GM08714 (cell line): Measurements from ENCODE around the gene HNRNPAB.
"Not testable (repeated sequence)": the region's sequence is repeated elsewhere in the genome, so short reads cannot be mapped to it uniquely, and the experiment has no call there.

Experiments used
- H3K4me3 ChIP-seq: fragments of 200-500 bp; sonication (Bioruptor generic); 2 replicates; pipeline ENCODE4 v1.5.1; 2014; ENCODE audit warnings: mild to moderate bottlenecking, low read length, inconsistent platforms
- ZNF274 ChIP-seq: IDR thresholded peaks from 2 replicates; pipeline ENCODE4 v1.6.1; 2012; ENCODE audit warnings: mild to moderate bottlenecking, low read depth, low read length

The HNRNPAB gene

DNA sequence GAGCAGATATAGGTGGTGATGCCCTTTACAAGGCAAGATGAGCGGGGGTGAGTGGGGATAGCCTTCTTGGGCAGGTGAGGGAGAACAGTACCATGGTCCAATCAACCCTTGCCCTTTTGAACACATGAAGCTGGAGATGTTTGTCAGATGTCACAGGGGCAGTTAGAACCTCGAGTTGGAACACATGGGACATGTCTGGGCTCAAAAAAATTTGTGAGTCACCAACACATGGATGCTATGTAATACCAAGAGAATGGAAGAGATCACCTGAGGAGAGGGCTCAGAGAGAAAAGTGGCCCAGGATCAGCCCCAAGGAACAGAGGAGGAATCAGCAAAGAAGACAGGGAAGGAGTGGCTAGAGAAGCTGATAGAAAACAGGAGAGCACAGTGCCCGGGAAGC, 23.6 kb downstream of the HNRNPAB start:
- no peak overlapping the region for H3K4me3 ChIP-seq
- TF ChIP-seq ZNF274, result no peak

DNA sequence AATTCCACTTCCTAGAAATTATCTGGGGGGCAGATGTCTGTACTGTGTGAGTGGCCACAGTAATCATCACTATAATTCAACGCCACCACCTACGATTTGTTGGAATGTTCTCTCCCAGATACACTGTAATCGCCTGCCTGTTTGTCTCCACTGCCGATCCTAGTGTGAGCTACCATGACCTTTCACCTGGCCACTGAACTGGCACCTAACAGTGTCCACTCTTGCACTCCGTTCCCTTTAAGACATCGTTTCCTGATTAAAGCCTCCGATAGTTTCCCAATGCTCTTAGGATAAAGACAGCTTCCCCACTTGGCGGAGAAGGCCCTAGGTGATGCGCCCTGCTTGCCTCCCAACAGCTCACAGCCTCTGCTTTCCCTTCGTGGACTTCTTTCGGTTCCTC, 24.3 kb downstream of the HNRNPAB start:
- no peak overlapping the region for H3K4me3 ChIP-seq
- no peak for TF ChIP-seq ZNF274

DNA sequence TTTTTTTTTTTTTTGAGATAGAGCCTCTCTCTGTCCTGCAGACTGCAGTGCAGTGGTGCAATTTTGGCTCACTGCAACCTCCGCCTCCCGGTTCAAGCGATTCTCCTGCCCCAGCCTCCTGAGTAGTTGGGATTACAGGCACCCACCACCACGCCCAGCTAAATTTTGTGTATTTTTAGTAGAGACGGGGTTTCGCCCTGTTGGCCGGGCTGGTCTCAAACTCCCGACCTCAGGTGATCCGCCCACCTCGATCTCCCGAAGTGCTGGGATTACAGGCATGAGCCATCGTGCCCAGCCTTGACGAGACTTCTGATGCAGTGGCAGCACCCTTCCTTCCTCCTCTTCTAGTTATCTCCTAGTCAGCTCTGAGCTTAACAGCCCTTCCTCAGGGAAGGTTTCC, 24.8 kb downstream of the HNRNPAB start:
- not testable (repeated sequence) for H3K4me3 ChIP-seq

DNA sequence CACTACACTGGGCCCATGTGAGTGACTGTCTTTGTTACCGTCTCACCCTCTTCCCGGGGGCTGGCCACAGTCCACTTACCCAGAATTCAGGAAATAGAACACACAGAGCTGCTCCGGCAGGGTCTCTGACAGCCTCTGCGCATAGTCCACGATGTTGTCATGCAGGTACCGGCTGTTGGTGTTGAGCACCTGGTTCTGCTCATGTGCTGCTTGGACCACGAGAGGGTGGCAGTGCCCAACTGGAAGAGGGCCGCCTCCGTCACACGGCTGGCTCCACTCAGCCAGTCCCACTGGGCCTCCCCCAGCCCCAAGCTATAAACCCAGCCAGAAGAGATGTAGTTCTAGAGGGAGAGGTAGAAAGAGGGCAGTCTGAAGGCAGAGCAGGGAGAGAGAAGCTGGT, 25.5 kb downstream of the HNRNPAB start:
- no peak overlapping the region for H3K4me3 ChIP-seq
- TF ChIP-seq ZNF274, result no peak

DNA sequence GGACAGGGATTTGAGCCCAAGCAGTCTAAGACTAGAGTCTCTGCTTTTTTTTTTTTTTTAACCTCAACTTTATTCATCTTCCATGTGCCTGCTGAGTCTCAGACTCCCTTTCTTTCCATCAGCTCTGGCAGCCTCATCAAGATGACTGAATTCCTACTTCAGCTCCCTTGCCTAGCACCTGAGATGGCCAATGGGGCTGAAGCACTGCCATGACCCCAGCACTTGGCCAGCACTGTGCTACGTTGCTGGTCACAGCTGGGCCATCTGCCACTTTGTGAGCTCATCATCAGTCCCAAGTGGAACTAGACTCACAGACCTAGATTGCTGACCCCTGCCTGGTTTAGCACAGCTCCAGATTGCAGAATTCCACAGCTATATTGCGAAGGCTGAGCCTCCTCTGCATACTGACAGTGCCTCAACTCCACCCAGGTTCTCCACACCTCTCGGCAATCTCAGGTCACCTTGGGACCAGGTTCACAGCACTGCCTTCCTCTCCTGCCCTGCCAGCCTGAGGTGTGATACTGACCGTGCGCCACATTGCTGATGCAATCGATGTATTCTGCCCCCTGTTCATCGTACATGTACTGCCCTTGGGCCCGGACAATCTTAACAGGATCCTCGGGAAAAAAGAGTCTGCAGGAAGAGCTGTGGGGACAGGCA, 26.7 kb downstream of the HNRNPAB start:
- peak overlapping the region; percentile 93 for H3K4me3 ChIP-seq
- TF ChIP-seq ZNF274, result no peak

DNA sequence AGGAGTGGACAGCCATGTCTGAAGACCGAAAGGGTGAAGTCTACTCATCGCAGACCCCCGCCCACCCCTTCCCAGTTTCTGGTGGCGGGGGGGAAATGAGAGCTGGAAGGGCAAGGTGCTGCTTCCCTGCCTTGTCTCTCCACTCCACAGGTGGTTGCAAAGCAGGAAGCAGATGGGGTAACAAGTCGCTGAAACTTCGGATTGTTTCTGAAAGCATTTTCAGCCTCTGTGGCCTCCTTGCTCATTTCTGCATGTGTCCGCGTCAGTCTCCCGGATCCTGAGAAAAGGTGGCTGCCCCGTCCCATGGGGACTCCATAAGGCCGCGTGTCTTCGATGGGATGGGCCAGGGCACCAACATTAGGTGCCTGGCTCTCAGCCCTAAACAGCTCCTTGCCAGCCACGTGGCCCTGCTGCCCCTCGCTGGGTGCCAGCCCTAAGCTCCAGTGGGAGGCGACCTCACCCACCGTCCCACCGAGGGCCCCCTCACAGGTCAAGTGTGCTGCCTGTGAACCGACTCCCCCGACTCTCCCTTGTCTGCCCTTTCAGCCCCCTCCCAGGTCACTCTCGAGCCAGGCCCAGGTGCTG, 27.3 kb downstream of the HNRNPAB start:
- H3K4me3 ChIP-seq, result peak overlapping the region; percentile 93
- TF ChIP-seq ZNF274, result no peak

DNA sequence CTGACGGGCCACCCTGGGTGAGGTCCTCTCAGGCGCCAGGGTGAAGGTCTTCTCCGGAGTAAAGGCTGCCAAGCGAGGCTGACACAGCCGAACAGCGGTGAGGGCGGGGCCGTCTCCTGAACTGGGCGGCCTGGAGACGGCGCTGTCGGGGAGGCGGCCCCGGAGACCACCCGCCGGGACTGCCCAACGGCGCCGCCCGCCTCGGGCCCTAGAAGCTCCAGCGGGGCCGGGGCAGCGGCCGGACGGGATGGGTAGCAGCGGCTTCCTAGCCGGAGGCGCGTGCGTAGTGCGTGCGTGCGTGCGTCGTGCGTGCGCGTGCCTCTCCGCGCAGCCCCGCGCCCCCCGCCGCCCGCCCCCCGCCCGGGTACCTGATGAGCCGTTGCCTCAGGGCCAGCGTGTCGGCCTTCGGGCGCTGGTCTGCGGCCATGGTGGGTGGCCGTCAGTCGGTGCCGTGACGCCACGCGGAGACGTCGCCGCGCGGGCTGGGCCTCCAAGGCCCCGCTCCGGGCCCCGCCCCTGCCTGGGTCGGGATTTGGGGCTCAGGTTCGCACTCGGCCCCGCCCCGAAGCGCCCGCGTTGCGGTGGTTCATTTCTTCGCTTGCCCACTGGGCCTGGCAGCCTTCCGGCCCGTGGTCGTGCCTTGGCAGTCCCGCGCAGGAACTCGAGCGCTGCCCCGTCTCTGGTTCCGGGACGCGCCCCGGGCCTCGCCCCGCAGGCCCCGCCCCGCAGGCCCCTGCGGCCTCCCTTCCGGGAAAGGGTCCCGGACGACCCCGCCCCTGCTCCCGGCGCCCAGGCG, 28.0 kb downstream of the HNRNPAB start, which contains the start of gene PHYKPL:
PHYKPL (minus strand) TSS at position 679 of the 796 bp plus-strand sequence; CDS start at position 427, 252 bp downstream.
- no peak for TF ChIP-seq ZNF274
- peak within 1 kb of the TSS; percentile 93 for H3K4me3 ChIP-seq

DNA sequence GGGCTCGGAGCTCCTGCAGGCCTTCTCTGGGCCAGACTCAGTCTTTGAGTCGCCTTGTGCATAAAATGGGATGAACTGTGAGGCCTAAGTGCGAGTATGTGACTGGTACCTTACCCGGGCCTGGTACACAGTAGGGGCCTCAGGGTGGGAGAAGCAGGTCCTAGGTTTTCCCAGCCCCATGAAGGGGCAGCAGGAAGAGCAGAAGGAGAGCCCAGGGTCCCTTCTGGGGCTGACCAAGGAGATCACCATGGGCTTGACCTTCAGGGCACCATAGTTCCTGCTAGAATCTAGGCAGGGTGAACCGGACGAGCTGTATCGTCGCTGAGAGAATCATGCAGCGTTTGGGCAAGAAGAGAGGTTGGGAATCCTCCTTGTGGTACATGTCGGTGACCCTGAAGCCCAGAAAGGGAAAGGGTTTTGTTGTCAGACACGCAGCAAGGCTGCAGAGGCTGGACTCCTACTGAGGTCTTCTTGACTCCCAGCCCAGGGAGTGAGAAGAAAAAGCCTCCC, 28.6 kb downstream of the HNRNPAB start:
- peak overlapping the region; percentile 93; the same call in 1 of the 2 replicates for H3K4me3 ChIP-seq
- no peak for TF ChIP-seq ZNF274

DNA sequence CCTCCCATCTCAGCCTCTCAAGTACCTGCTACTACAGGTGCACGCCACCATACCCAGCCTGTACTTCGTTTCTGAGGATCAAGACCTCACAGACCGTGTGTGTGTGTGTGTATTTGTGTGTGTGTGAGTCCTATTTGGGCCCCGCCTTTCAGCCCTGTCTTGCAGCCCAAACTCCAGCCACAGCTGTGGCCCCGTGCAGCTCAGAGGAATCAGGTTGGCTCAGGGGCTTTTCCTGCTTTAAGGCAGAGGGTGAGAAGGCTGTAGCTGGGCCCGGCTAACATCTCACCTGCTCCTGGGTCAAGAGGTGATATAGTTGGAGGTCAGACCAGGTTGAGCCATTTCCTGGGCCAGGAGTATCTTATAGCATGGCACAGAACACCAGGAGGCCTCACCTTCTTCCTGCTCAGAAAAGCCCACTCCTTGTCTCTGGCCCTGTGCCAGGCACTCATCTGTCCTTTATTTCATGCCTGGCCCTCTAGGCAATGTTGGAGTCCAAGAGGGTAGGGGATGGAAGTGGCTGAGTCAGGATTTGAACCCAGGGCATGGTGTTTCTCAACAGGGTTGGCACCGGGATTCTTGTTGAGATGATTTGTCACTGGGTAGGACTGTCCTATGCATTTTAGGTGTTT, 29.9 kb downstream of the HNRNPAB start:
- H3K4me3 ChIP-seq, result no peak overlapping the region
- TF ChIP-seq ZNF274, result no peak

DNA sequence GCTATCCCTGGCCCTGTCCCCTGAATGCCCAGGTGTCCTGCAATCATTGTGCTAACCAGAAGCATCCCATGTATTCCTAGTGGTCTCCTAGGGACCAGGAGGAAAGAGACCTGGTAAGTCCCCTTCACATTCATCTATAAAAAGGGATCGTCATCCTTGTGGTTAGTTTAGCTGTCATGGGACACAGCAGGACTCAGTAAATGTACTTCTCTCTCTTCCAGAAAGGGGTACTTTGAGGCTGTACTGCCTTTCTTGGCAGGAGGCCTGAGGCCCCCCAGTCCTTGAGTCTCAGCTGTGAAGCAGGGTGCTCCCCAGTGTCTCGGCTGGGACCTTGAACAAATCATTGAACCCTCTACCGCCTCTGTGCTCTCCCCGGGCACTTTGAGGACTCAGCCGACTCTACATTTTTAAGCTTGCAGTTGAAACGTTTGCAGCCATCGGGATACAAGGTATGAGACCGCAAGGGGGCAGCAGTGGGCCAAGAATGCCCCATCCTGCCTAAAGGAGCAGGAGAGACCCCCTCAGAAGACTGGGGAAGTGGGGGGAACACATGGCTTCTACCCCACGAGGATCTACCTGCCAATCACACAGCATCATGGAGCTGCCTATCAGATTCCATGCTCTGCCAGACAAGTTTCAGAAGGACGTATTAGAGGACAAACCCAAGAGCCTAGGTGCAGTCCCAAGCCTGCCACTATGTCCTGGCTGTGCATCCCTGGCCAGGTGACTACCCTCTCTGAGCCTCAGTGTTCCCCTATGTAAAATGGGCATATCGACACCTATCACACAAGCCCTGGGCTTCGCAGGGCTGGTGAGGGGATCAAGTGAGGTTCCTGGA, 30.6 kb downstream of the HNRNPAB start:
- no peak for TF ChIP-seq ZNF274
- H3K4me3 ChIP-seq, result no peak overlapping the region

DNA sequence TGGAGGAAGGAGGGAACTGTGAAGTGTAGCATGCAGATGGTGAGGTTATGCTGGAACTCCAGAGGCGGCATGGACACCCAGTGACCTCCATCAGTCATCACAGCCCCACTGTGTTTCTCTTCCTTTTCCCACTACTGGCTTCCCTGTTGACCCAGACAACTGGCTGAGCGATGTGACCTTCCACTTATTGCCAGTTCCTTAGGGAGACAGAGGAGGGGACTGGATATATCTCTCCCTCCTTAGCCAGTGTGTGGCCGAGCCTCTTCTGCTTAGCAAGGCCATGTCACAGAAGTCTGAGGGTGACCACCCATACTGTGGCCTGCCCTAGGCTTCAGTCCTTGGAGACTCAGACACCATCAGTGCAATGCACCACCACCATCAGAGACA, 31.2 kb downstream of the HNRNPAB start:
- no peak overlapping the region for H3K4me3 ChIP-seq
- TF ChIP-seq ZNF274, result no peak

DNA sequence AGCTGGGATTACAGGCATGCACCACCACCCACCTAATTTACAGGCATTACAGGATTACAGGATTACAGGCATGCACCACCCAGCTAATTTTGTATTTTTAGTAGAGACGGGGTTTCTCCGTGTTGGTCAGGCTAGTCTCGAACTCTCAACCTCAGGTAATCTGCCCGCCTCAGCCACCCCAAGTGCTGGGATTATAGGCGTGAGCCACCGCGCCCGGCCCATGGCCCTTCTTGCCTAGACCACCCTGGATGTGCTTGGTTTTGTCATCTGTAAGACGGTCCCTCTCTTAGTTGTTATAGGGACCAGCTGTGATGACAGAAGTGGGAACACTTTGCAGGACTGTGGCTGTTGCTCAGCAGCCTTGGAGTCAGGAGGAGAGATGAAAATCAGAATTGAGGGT, 31.8 kb downstream of the HNRNPAB start:
- no peak for TF ChIP-seq ZNF274
- H3K4me3 ChIP-seq, result no peak overlapping the region

DNA sequence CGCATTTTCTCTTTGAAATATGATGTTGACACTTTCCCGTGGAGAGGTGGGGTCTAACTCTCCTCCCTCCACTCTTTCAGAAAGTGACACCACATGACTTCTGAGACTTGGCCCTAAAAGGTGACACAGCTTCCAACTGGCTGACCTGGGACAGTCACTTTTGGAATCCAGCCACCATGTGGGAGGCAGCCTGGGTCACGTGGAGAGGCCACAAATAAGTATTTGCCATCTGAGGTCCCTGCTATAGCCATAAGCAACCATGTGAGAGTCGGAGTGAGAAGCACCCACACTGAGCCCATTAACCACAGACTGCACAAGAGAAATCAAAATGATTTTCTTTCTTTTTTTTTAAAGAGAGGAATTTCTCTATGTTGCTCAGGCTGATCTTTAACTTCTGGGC, 32.3 kb downstream of the HNRNPAB start:
- TF ChIP-seq ZNF274, result no peak
- no peak overlapping the region for H3K4me3 ChIP-seq
